ENCODE data around the gene HADHB. TPM values are rescaled to one million over a fixed set of nuclear protein-coding genes. Genes with fewer than 3 reads are reported as not detected.
A peak's percentile ranks its signal among the peaks of the same experiment; 100 is the strongest.

The HADHB gene
- total RNA-seq, 1 experiment from 2014 or later = 65.5 TPM

GRCh38 chr2:26298638-26299393 lies 54.1 kb downstream of the HADHB start:
- Histone ChIP-seq H3K9me2 (ENCODE audit: insufficient read depth) (no peaks in the 10 kb centered on the region), H3K27ac (ENCODE audit: low read depth, low read length) (no peak overlapping the region), H3K79me2 (ENCODE audit: insufficient read depth, low read length) (no peaks in the 10 kb centered on the region), H4K20me1 (ENCODE audit: insufficient read depth) (no peaks in the 10 kb centered on the region), H3K36me3 (ENCODE audit: control insufficient read depth in 1 of 2, insufficient read depth in 2 of 2, low read length in 2 of 2) (no peaks in the 10 kb centered on the region), H2AFZ (ENCODE audit: low read depth, low read length, poor library complexity, severe bottlenecking) (no peak overlapping the region), H3K4me2 (ENCODE audit: low read length) (peak overlapping the region; percentile 30; the same call in 1 of the 2 replicates), H3K4me1 (ENCODE audit: control insufficient read depth in 1 of 2, insufficient read depth in 2 of 2, low read length in 2 of 2) (peaks cover 5 to 15% of the 10 kb centered on the region in 2 experiments; a peak in 2 of 4 replicates), H3K27me3 (ENCODE audit: insufficient read depth, low read length) (no peaks in the 10 kb centered on the region), H3K4me3 (replicated peaks in 1 of 2; ENCODE audit: low read depth in 1 of 2, low read length in 2 of 2) (no peak overlapping the region), H3K9me3 (ENCODE audit: control insufficient read depth in 1 of 2, insufficient read depth in 1 of 2, low read depth in 1 of 2, low read length in 2 of 2) (no peaks in the 10 kb centered on the region), H3K9ac (ENCODE audit: low read length) (no peak overlapping the region)
- DNase-seq (ENCODE audit: low read depth, low spot score) (no peak), ATAC-seq (no peak)
- intact Hi-C loops (cut with micrococcal nuclease) = no loop called here
- CTCF ChIA-PET = no interaction called here
- POLR2A ChIA-PET = no interaction called here
- TF ChIP-seq SP1 (IDR thresholded peaks at IDR 0.05; ENCODE audit: low read depth) = no peak
- TF ChIP-seq ZFX (IDR thresholded peaks at IDR 0.05) = no peak
- TF ChIP-seq EZH2phosphoT487 (IDR thresholded peaks at IDR 0.05; ENCODE audit: borderline replicate concordance) = no peak
- TF ChIP-seq YY1 (IDR thresholded peaks at IDR 0.05; ENCODE audit: extremely low read depth, insufficient replicate concordance, low read depth, low read length) = no peak
- no peak for TF ChIP-seq CBX3 (IDR thresholded peaks at IDR 0.05; ENCODE audit: low read depth)
- TF ChIP-seq EGR1 (IDR thresholded peaks at IDR 0.05; ENCODE audit: low read depth) = no peak
- TF ChIP-seq REST (IDR thresholded peaks at IDR 0.05; ENCODE audit: low read depth) = no peak
- TF ChIP-seq EZH2 (IDR thresholded peaks at IDR 0.05) = no peak
- no peak for TF ChIP-seq CEBPB (IDR thresholded peaks at IDR 0.05; ENCODE audit: low read depth)
- BruUV-seq (replicated peaks) = no TSS peak
- RAD21 ChIA-PET (ENCODE audit: low non-redundant PET in 1 of 2, low total read pairs in 2 of 2, uncharacterized antibody in 2 of 2, unreplicated experiment in 2 of 2) = no interaction called here

All from HCT116 (cell line).